ENCODE data around the gene AQP12A.
"Not testable (repeated sequence)": the region's sequence is repeated elsewhere in the genome, so short reads cannot be mapped to it uniquely, and the experiment has no call there.

The AQP12A gene

GRCh38 chr2:240655931-240656886 is 35.5 kb upstream of the AQP12A start:
- no peaks in the 10 kb centered on the region for H3K4me1 ChIP-seq (ENCODE audit: insufficient read depth, low read length)
- no peak overlapping the region for H2AFZ ChIP-seq (ENCODE audit: low read depth, low read length)
- no peaks in the 10 kb centered on the region for H4K20me1 ChIP-seq (ENCODE audit: insufficient read depth, low read length)
- DNase-seq (no peak), ATAC-seq (ENCODE audit: insufficient read depth, low read depth) (no peak)
- no peaks in the 10 kb centered on the region for H3K9me3 ChIP-seq (ENCODE audit: insufficient read depth, low read length, severe bottlenecking)
- H3K27me3 ChIP-seq (ENCODE audit: insufficient read depth, low read length, poor library complexity): peaks cover 17% of the 10 kb centered on the region
- no peaks in the 10 kb centered on the region for H3K79me2 ChIP-seq (ENCODE audit: insufficient read depth, low read length)
- H3K27ac ChIP-seq (ENCODE audit: low read length): no peak overlapping the region
- no peaks in the 10 kb centered on the region for H3K36me3 ChIP-seq (ENCODE audit: insufficient read depth, low read length)
- H3K9ac ChIP-seq (ENCODE audit: low read depth, low read length): no peak overlapping the region
- H3K4me3 ChIP-seq (ENCODE audit: low read depth in 1 of 2, low read length in 2 of 2): no peak overlapping the region
- no peak overlapping the region for H3K4me2 ChIP-seq (ENCODE audit: insufficient read depth, low read length)
- TF ChIP-seq EZH2 (IDR thresholded peaks at IDR 0.05; ENCODE audit: borderline replicate concordance, low read depth, low read length, severe bottlenecking) (no peak), CTCF (IDR thresholded peaks at IDR 0.05; ENCODE audit: borderline replicate concordance, extremely low read depth, low read length, poor library complexity, severe bottlenecking) (no peak)

GRCh38 chr2:240659883-240660282 is 31.8 kb upstream of the AQP12A start:
- not testable (repeated sequence) for H3K9me3 ChIP-seq (ENCODE audit: insufficient read depth, low read length, severe bottlenecking); H3K27ac ChIP-seq (ENCODE audit: low read length); H2AFZ ChIP-seq (ENCODE audit: low read depth, low read length); H3K4me1 ChIP-seq (ENCODE audit: insufficient read depth, low read length); H3K9ac ChIP-seq (ENCODE audit: low read depth, low read length); H3K79me2 ChIP-seq (ENCODE audit: insufficient read depth, low read length); ATAC-seq (ENCODE audit: insufficient read depth, low read depth); H3K4me2 ChIP-seq (ENCODE audit: insufficient read depth, low read length); H3K4me3 ChIP-seq (ENCODE audit: low read depth in 1 of 2, low read length in 2 of 2); H4K20me1 ChIP-seq (ENCODE audit: insufficient read depth, low read length); H3K36me3 ChIP-seq (ENCODE audit: insufficient read depth, low read length); DNase-seq
- H3K27me3 ChIP-seq (ENCODE audit: insufficient read depth, low read length, poor library complexity): peaks cover 20% of the 10 kb centered on the region

- Histone ChIP-seq H4K20me1 (ENCODE audit: insufficient read depth, low read length) (no peaks in the 10 kb centered on the region), H3K79me2 (ENCODE audit: insufficient read depth, low read length) (no peaks in the 10 kb centered on the region), H3K27me3 (ENCODE audit: insufficient read depth, low read length, poor library complexity) (peaks cover 6% of the 10 kb centered on the region), H3K4me1 (ENCODE audit: insufficient read depth, low read length) (no peaks in the 10 kb centered on the region), H3K4me3 (ENCODE audit: low read depth in 1 of 2, low read length in 2 of 2) (no peak overlapping the region), H2AFZ (ENCODE audit: low read depth, low read length) (no peak overlapping the region), H3K9ac (ENCODE audit: low read depth, low read length) (no peak overlapping the region), H3K27ac (ENCODE audit: low read length) (no peak overlapping the region), H3K9me3 (ENCODE audit: insufficient read depth, low read length, severe bottlenecking) (peaks cover 3% of the 10 kb centered on the region), H3K4me2 (ENCODE audit: insufficient read depth, low read length) (no peak overlapping the region), H3K36me3 (ENCODE audit: insufficient read depth, low read length) (no peaks in the 10 kb centered on the region)
- DNase-seq: no peak
- TF ChIP-seq CTCF (IDR thresholded peaks at IDR 0.05; ENCODE audit: borderline replicate concordance, extremely low read depth, low read length, poor library complexity, severe bottlenecking): no peak
- no peak for TF ChIP-seq EZH2 (IDR thresholded peaks at IDR 0.05; ENCODE audit: borderline replicate concordance, low read depth, low read length, severe bottlenecking)
- ATAC-seq (ENCODE audit: insufficient read depth, low read depth): no peak
These were observed 29.0 kb upstream of the AQP12A start for GRCh38 chr2:240662681-240663080.

GRCh38 chr2:240663546-240664190 is 28.0 kb upstream of the AQP12A start:
- no peaks in the 10 kb centered on the region for H3K4me1 ChIP-seq (ENCODE audit: insufficient read depth, low read length)
- H3K27ac ChIP-seq (ENCODE audit: low read length): no peak overlapping the region
- peaks cover 6% of the 10 kb centered on the region for H3K27me3 ChIP-seq (ENCODE audit: insufficient read depth, low read length, poor library complexity)
- H4K20me1 ChIP-seq (ENCODE audit: insufficient read depth, low read length): no peaks in the 10 kb centered on the region
- H3K36me3 ChIP-seq (ENCODE audit: insufficient read depth, low read length): no peaks in the 10 kb centered on the region
- H2AFZ ChIP-seq (ENCODE audit: low read depth, low read length): no peak overlapping the region
- no peak for DNase-seq
- ATAC-seq (ENCODE audit: insufficient read depth, low read depth): no peak
- H3K4me3 ChIP-seq (ENCODE audit: low read depth in 1 of 2, low read length in 2 of 2): no peak overlapping the region
- peaks cover 3% of the 10 kb centered on the region for H3K9me3 ChIP-seq (ENCODE audit: insufficient read depth, low read length, severe bottlenecking)
- no peaks in the 10 kb centered on the region for H3K79me2 ChIP-seq (ENCODE audit: insufficient read depth, low read length)
- TF ChIP-seq EZH2 (IDR thresholded peaks at IDR 0.05; ENCODE audit: borderline replicate concordance, low read depth, low read length, severe bottlenecking) (no peak), CTCF (IDR thresholded peaks at IDR 0.05; ENCODE audit: borderline replicate concordance, extremely low read depth, low read length, poor library complexity, severe bottlenecking) (no peak)
- no peak overlapping the region for H3K4me2 ChIP-seq (ENCODE audit: insufficient read depth, low read length)
- H3K9ac ChIP-seq (ENCODE audit: low read depth, low read length): no peak overlapping the region
